Hematopoietic multipotent progenitor cell treated with erythropoietin and hydrocortisone succinate and interleukin-3 and kit ligand, for 6 days (in vitro differentiated cells): ENCODE results near the gene ADTRP.
"Not testable (repeated sequence)": the region's sequence is repeated elsewhere in the genome, so short reads cannot be mapped to it uniquely, and the experiment has no call there.

Experiments used
- DNase-seq: peaks from one replicate; pipeline ENCODE4 v3.0.0-alpha.2; 2015

ADTRP gene

GRCh38 chr6:11802886-11803590, 24.4 kb upstream of the ADTRP start:
- DNase-seq: no peak

GRCh38 chr6:11800531-11800930, 21.9 kb upstream of the ADTRP start:
- DNase-seq: not testable (repeated sequence)

DNA sequence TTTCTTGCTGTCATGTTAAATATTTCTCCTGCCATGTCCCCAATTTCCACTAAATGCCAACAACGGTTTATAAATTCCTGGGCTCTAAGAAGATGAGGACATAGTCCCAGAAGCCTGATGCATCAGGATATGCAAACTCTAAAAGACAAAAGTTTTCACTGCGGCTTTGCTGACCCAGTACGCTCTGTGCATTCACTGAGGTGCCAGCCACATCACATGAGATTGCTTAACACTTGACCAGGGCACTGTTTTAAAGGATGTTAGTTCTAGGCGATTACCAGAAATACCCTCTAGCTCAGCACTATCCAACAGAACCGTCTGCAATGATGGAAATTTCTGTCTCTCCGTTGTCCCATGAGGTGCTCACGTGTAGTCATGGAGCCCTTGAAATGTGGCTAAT, 19.9 kb upstream of the ADTRP start:
- no peak for DNase-seq

DNA sequence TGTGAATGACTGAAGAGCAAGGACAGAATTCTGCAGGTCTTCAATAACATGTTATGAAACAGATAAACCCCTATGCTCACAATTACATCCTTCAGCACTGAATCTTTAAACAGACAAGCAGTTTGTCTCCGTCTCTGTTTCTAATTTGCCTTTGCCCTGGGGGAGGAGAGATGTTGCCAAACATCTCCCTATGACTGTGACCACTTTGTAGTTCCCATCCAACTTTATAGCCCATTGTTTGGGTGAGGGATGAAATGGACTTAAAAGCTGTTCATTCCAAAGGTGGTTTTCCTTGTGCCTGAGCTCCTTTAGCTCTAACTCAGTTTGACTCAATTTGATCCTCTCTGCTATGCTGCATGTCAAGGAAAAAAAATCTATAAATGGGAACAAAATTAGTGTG, 19.5 kb upstream of the ADTRP start:
- no peak for DNase-seq

DNA sequence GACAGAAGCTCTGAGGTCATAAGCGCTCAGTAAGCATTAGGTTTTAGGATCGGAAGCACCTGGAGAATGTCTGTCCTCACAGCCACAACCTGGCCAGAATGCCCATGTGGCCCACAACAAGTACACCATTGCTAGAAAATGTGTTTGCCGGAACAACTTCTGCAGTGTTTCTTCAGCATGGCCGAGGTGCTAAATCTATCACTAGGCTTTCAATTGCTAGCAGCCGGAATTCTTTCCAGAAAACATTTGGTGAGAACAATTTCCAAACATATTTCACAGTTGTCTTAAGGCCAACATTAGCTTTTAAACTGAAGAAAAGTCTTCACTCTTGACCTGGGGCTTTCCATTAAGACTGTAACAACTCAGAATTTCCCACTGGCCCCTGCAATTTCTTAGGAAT, 18.2 kb upstream of the ADTRP start:
- no peak for DNase-seq

- no peak for DNase-seq
Observed at GRCh38 chr6:11795403-11795802, 16.8 kb upstream of the ADTRP start.

GRCh38 chr6:11793277-11793676, 14.7 kb upstream of the ADTRP start:
- DNase-seq: no peak

GRCh38 chr6:11791354-11792107, 12.9 kb upstream of the ADTRP start:
- no peak for DNase-seq

DNA sequence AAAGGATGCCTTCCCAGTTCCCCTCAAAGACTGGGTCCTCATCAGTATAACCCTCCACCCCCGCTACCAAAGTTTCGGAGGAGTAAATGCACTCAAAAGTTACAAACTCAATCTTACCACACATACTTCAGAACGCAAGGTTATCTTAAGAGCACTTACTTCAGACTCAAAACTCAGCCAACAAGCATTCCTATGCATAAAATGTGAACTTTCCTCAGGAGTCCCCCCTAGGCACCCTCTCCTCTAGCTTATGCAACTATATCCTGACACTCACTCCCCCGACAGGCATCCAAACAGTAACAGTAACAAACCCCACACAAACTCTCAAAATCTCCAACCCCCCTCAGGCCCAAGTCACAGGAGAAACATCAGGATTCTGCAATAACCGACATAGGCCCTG, 11.1 kb upstream of the ADTRP start:
- no peak for DNase-seq

DNA sequence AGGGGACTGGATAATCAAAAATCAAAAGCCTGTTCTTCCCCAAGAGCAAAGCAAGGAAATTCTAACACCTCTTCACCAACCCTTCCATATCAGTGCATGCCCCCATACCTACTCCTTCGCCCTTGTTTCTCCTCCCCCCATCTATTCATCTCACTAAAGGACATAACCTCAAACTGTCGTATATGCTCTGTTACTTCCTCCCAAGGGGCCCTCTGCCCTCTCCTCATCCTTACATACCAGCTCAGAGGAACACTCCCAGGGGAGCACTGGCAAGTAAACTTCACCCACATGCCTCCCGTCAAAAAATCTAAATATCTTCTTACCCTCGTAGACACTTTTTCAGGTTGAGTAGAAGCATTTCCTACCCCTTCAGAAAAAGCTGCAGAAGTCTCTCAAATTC, 9.4 kb upstream of the ADTRP start:
- no peak for DNase-seq

- no peak for DNase-seq
Observed at GRCh38 chr6:11785774-11786579, 7.4 kb upstream of the ADTRP start.

DNA sequence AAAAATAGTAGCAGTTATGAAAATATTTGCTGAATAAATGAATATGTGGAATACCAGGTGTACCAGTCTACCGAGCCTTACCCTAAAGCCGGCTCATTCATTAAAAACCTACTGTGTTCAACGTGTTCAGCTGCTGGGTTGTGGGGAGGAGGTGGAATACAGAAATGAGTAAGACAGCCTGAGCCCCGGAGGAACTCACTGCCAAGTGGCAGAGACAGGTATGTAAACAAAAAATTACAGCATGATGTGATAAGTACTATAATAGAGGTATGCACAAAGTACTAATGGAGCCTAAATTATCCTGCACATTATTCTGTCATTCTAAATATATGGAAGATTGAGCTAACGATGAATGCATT, 6.8 kb upstream of the ADTRP start:
- DNase-seq: no peak

DNA sequence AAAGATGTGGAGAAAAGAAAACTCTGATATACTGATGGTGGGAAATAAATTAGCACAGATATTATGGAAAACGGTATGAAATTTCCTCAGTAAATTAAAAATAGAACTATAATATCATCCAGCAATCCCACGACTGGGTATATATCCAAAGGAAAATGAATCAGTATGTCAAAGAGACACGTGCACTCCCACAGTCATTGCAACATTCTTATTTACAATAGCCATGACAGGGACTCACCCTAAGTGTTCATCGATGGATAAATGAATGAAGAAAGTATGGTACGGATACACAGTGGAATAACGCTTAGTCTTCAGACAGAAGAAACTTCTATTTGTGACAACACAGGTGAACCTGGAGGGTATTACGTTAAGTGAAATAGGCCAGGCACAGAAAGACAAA, 5.7 kb upstream of the ADTRP start:
- no peak for DNase-seq

- DNase-seq: no peak
Observed at GRCh38 chr6:11783524-11784064, 5.0 kb upstream of the ADTRP start.

- DNase-seq: no peak
Observed at GRCh38 chr6:11782524-11782923, 3.9 kb upstream of the ADTRP start.

GRCh38 chr6:11780097-11780428, 1.5 kb upstream of the ADTRP start:
- no peak for DNase-seq

DNA sequence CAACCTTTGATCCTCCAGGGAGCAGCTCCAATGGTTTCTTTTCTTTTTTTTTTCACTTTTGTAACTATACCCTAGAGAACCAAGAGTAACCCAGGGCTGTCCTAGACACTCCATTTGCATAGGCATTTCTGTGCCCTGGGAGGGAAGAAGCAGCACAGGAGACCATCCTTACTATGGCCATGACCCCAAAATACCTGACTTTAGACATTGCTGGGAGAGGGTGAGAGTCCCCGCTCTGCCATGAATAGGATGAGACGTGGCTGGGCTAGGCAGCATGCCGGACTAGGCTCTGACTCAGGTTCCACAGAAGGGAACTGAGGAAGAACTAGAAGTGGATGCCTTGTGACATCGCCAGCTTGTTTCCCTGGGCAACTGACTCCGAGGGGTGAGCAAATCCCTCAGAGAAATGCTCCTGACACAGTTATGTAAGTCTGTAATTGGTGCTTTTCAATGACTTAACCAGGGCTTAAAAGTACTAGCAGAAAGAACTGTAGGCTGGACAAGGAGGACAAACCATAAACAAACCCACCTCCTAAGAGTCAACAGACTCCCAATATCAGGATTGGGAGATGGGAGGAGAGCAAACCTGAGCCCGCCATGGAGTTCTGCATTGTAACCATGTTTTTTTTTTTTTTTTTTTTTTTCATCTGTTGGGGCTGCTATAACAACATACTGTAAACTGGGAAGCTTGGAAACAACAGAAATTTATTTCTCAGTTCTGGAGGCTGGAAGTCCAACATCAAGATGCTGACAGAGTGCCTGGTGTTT, 910 bp upstream of the ADTRP start:
- no peak for DNase-seq

DNA sequence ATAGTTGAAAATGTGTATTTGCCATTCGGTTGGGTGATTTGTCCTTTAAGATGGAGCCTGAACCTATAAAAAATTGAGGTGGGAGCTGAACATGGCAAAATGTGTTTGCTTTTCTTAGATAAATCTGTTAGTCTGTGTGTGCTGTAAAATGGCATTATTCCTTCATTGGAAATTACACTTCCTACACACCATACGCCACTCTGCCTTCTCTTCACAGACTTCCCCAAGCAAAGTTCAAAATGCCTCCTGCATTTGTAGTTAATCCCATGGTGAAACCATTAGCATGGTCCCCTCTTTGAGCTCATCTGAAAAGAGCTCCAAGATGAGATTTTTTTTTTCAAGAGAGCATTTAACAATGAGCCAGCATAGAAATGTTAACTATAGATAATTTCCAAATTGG, 567 bp downstream of the ADTRP start:
- no peak for DNase-seq

DNA sequence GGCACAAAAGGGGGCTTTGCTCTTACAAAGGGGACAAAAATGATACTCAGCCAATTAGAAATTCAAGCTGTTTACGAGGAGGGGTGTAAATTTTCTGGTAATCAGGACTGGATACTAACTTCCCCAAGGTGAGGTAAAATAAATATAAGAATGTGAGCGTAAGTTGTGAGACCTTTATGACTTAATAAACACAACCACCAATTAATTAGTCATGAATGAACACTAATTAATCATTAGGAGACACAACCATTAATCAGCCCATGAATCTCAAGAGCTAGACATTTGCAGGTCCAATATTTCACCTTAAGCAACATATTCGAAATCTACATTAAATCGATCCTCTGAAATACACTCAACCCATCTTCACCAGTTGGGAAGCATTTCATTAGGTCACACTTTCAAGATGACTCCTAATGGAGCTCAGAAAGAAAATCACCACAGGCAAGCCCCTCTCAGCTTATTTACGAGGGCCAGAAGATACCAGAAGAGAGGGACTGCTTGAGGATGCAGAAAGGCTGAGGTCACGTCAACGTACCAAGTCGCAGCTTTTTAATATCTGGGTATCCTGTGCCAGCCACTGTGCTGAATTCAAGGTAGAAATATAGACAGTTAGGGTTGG, 2.7 kb downstream of the ADTRP start:
- no peak for DNase-seq

DNA sequence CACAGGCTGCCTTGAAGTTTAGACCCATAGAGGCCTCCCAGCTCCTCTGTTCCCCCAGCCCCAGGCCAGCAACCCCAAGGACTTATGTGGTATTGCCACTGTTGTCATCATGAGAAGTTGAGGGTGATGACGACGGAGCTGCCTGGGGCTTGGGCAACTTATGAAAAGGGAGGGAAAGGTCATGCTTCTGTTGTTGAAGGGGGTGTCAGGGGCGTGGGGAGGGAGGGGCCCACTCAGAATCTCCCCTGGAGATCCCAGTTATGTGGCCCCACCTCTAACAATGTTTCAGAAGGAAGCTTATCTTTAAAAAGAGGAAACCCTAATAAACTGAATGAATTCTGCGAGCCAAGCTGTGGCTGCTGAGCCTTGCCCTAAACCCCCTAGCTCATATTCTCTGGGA, 4.2 kb downstream of the ADTRP start:
- DNase-seq: no peak

- no peak for DNase-seq
Observed at GRCh38 chr6:11773581-11773980, 5.0 kb downstream of the ADTRP start.

DNA sequence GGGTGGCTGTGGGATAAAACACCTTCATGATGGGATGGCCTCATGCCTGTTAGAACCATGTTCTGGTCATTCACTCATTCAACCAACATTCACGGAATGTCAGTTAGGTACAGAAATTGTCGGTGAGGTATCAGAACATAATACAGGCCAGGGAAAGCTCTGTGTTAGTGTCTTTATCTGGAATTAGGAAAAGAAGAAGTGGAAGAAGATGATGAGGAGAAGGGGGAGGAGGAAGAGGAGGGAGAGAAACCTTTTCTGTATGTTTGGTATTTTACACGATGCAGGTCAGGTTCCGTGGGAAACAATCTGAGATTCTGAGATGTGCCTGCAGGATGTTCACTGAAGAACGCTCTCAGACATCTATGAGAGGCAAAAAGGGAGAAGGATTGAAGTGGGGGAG, 5.6 kb downstream of the ADTRP start:
- DNase-seq: no peak
